NCI-H526 treated with DMSO at 0.1 percent for 48 hours (cell line): ENCODE measurements around the gene MTCH1.
"Not testable (repeated sequence)": the region's sequence is repeated elsewhere in the genome, so short reads cannot be mapped to it uniquely, and the experiment has no call there.

Experiments used
- DNase-seq: peaks from one replicate; lab custom pipeline; 2025; lab: John Stamatoyannopoulos, UW

The MTCH1 gene

GRCh38 chr6:36954262-36954931 lies 31.6 kb downstream of the MTCH1 start, which contains the start of gene PI16:
Gene PI16 (plus strand): TSS chr6:36954738. CDS start chr6:36954761, 23 bp downstream.
- DNase-seq: no peak

DNA sequence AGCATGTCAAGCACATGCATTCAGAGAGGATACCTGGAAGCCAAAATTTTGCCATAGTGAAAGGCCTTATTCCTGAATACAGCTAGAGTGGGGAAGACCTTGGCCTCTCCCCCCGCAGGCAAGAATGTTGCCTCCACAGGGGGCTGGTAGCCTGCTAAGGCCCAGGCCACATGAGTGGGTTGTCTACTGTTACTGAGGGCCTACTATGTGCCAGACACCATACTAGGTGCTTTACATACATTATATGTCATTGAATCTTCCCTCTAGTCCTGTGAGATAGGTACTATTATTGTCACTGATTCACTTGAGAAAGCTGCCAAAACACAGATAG lies 32.1 kb downstream of the MTCH1 start:
- no peak for DNase-seq

DNA sequence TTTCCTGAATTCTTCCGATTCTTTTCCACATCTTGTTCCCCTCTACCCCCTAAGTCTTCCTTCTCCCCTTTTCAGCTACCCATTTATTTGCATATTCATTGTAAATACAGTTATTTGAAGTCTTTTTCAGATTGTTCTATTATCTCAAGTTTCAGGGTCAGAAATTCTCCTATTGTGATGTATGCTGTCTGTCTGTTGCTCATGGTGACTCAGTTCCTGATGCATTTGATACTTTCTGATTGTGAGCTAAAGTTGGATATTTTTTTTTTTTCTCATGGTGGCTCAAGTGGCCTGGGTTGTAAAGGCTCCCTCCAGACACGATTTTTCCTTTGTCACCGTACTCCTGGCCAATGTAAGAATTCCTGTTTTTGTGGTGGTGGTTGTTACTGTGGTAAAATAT lies 36.4 kb downstream of the MTCH1 start:
- DNase-seq: no peak

DNA sequence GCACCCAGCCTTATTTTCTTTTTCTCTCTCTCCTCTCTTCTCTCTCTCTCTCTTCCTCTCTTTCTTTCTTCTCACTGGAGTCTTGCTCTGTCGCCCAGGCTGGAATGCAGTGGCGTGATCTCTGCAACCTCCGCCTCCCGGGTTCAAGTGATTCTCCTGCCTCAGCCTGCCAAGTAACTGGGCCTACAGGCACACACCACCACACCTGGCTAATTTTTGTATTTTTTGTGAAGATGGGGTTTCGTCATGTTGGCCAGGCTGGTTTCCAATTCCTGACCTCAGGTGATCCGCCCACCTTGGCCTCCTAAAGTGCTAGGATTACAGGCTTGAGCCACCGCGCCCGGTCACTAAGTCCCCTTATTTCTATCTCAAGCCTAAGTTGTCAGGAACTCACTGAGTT lies 36.9 kb downstream of the MTCH1 start:
- not testable (repeated sequence) for DNase-seq

DNA sequence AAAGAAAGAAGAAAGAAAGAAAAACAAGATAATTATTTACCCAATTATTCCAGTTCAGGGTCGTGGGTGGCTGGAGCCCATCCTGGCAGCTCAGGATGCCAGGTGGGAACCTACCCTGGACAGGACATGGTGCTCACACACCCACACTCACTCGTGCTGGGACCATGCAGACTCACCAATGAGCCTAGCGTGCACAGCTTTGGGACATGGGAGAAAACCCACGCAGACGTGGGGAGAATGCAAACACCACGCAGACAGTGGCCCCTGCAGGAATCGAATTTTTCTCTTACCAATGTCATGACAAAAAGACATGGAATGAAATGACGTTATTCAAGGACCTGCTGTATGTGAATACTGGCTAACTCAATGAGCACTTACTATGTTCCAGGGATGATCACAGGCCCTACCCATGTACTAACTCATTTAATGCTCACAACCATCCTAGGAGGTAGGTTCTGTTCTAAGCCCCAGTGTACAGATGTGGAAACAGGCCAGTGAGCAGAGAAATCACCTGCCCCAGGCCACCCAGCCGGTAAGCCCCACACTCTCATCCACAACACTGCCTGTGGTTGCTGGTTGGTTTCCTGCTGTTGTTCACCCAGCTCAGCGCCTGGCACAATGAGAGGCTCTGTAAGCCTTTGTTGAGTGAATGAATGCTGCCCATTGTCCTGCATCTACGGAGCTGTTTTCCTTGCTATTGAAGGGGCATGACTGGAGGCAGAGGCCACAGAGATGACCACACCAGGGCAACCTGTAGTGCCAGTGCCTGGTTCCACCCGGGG lies 38.2 kb downstream of the MTCH1 start:
- DNase-seq: no peak

- DNase-seq: no peak
Observed at GRCh38 chr6:36946526-36946925, 39.5 kb downstream of the MTCH1 start.

DNA sequence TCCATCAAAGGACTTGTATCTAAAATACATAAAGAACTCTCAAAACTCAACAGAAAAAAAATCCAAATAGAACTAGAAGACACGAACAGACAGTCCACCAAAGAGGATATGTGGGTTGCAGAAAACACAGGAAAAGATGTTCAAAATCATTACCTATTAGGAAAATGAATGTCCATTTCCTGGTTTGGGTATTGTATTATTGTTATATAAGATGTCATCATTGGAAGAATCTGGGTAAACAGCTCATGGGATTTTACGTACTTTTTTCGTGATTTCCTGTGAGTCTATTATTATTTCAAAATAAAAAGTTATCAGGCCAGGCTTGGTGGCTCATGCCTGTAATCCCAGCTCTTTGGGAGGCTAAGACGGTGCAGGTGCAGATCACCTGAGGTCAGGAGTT lies 40.7 kb downstream of the MTCH1 start:
- DNase-seq: no peak

- no peak for DNase-seq
Observed at GRCh38 chr6:36944650-36945049, 41.3 kb downstream of the MTCH1 start.

GRCh38 chr6:36942329-36942728 lies 43.7 kb downstream of the MTCH1 start:
- not testable (repeated sequence) for DNase-seq

- DNase-seq: not testable (repeated sequence)
Observed at GRCh38 chr6:36941561-36941960, 44.4 kb downstream of the MTCH1 start.

DNA sequence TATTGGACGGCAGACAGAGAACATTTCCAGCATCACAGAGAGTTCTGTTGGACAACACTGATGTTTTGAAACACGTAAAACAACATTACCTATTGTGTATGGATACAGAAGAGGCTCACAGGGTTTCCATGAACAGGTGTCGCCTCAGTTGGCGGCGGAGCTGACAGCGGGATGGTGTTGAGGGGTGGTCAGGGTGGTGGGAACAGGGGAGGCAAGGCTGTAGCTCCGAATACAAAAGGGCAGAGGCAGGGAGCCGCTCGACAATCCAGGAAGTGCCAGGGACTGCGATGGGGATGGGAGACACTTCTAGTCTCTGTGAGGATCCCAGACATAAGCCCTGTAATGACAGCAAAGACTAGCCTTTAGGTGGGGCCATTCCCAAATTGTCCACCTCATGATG lies 46.0 kb downstream of the MTCH1 start:
- DNase-seq: no peak

DNA sequence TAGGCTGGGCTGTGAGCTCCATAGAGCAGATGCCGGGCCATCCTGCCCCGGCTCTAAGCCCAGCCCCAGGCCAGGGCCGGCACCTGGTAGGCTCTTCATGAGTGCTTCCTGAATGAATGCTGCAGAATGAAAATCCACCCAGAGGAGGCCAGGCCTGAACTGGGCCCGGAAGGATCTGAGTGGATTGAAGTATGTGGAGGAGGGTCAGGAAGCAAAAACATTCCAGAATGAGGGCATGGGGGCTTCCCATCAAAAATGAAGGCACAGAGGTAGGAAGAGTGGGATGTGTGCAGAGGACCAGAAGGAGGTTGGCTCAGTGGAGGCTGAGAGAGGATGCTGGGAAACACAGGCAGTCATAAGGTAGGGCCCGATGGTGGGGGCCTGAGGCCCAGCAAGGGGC lies 47.0 kb downstream of the MTCH1 start:
- not testable (repeated sequence) for DNase-seq

- DNase-seq: no peak
Observed at GRCh38 chr6:36938536-36938935, 47.5 kb downstream of the MTCH1 start.

DNA sequence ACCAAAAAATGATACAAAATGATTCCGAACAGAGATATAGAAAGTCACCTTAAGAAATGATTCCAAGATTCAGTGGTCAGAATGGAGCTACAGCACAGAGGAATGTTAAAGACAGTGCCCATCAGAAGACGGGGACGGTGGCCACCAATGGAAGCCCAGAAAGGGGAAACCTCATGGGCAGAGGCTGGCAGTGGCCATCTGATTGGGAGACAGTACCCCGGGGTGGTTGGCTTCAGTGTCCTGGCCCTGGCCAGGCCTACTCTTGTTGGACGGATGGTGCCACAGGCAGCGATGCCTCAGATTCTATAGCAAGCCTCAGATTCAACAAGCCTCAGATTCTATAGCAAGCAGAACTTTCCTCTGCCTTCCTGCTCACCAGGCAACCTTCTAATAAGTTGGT lies 48.1 kb downstream of the MTCH1 start:
- DNase-seq: no peak

- no peak for DNase-seq
Observed at GRCh38 chr6:36936824-36937223, 49.2 kb downstream of the MTCH1 start.

DNA sequence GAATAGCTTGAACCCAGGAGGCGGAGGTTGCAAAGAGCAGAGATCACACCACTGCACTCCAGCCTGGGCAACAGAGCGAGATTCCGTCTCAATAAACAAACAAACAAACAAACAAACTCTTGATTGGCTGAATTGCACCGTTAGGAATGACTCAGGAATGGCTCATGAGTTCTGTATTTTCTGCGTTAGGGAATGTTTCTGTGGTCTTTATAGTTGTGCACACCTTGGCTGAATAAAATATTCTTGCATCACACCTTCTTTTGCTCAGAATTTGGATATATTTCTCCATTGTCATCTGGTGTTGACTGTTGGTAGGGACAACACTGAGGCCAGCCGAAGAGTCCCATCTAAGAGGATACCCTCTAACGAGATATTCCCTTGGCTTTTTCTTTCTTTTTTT lies 51.1 kb downstream of the MTCH1 start:
- no peak for DNase-seq

DNA sequence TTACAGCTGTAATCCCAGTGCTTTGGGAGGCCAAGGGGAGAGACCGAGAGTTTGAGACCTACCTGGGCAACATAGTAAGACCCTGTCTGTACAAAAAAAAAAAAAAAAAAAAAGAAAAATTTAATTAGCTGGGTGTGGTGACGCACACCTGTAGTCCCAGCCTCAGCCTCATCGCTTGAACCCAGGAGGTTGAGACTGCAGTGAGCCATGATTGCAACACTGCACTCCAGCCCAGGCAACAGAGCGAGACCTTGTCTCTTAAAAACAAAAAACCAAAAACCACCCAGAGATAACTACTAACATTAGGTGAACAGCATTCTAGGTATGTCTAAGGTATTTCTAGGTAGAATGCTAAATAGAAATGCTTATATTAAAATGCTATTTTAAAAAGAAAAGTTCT lies 52.5 kb downstream of the MTCH1 start:
- no peak for DNase-seq

DNA sequence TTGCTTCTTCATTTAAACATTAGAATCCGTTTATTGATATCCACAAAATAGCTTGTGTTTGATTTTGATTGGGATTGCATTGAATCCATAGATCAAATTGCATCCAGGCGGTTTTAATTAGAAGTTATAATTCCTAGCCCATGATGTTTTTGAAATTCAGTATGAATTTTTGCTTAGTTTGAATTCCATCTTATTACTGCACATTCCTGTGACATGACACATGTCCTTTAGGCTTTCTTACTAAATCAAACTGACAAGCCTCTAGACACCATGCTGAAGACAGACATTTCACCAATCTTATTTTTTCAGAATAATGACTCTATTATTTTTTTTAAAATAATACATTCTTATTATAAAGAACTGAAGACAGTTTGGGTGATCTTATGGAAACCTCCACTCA lies 52.9 kb downstream of the MTCH1 start:
- no peak for DNase-seq

- DNase-seq: no peak
Observed at GRCh38 chr6:36930483-36930882, 55.5 kb downstream of the MTCH1 start.

GRCh38 chr6:36929607-36930006 lies 56.4 kb downstream of the MTCH1 start:
- DNase-seq: no peak

DNA sequence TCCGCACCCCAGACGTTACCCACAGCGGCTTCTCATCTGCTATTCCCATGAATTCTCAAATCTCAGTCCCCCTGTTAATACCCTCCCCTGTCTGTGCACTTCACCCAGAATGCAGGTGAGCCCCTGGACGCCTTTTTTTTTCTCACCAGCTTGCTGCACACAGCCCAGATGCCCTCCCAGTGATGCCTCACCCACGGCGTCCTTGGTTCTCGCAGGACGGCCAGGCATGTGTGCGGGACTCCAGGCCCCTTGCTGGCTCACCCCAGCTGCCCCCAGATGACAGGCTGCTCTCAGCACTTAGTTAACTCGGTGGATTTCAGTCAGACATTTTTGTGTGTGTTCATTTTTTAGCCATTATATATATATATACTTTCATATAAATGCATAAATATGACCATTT lies 56.8 kb downstream of the MTCH1 start:
- no peak for DNase-seq

- no peak for DNase-seq
Observed at GRCh38 chr6:36928547-36928918, 57.5 kb downstream of the MTCH1 start.

DNA sequence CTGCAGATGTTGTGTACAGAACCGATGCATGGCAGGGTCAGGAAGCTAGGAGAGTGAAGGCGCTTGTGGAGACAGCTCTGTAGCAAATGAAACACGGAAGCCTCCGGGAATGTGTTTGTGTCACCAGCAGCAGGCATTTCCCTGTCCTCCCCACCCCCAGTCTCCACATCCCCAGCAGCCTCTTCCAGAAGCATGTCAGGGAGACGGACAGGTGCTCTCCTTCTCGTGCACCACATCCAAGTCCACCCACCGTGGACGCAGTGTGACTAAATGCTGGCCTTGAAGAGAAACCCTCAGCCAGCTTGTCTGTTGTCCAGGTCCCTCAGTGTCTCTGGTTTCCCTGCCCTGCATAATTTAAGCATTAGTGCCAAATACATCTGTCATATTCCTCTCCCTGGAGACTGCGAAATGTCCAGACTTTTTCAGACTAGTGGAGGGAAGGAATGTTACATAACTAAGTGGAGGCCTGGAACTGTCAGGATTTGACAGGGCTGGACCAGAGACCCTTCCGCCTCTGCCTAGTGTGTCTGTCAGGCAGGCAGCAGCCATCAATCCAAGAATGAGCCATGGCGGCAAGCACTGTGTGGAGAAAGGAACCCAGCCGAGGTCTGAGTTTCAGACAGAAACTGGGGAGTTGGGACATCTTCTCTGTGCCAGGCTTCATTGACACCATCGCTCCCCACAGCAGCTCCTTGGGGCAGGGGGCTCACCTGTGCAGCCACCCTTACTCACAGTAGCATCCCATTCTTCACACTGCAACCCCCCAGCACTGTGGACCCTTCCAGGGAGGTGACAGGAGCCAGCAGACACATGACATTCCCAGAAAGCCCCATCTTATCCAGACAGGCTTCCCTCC lies 58.1 kb downstream of the MTCH1 start:
- no peak for DNase-seq
